K562 (cell line): Measurements from ENCODE around the gene GNGT2. TPM values are rescaled to one million over a fixed set of nuclear protein-coding genes. Genes with fewer than 3 reads are reported as not detected.
A peak's percentile ranks its signal among the peaks of the same experiment; 100 is the strongest.

Experiments used
- ARNT ChIP-seq, 2 experiments: fragments of 450-650 bp; IDR thresholded peaks; 2 replicates each; pipeline ENCODE4 v1.6.1; 2016; ENCODE audit warnings: mild to moderate bottlenecking in 1 of 2
- BACH1 ChIP-seq: fragments of 200-800 bp; sonication (Bioruptor generic); IDR thresholded peaks from 2 replicates; pipeline ENCODE4 v1.6.1; 2016; ENCODE audit warnings: missing genetic modification characterization, missing compliant biosample characterization
- CTCFL ChIP-seq: IDR thresholded peaks from 2 replicates; pipeline ENCODE4 v1.6.1; 2011; ENCODE audit warnings: borderline replicate concordance, low read depth, mild to moderate bottlenecking, moderate library complexity, low read length; ENCODE audit not compliant: insufficient read depth, poor library complexity, severe bottlenecking
- MED1 ChIP-seq: sonication (generic); formaldehyde crosslinking; IDR thresholded peaks from 2 replicates; pipeline ENCODE4 v1.8.1; 2023; ENCODE audit warnings: missing genetic modification reagents, borderline replicate concordance
- MYBL2 ChIP-seq, 2 experiments: fragments of 450-650 bp in 1 of 2; sonication (generic) in 1 of 2; formaldehyde crosslinking in 1 of 2; IDR thresholded peaks; 2 replicates each; pipeline versions ENCODE4 v1.6.1 to v1.8.1; 2017 to 2022; ENCODE audit warnings: borderline replicate concordance in 1 of 2, inconsistent platforms in 1 of 2, low read depth in 1 of 2, mild to moderate bottlenecking in 1 of 2, missing genetic modification reagents in 1 of 2, moderate library complexity in 1 of 2
- NR0B1 ChIP-seq: fragments of 450-650 bp; IDR thresholded peaks from one replicate; pipeline ENCODE4 v1.6.1; 2018; ENCODE audit warnings: mild to moderate bottlenecking, moderate library complexity; ENCODE audit not compliant: partially characterized antibody
- POU5F1 ChIP-seq: fragments of 150-350 bp; IDR thresholded peaks from 2 replicates; pipeline ENCODE4 v1.6.1; 2014; ENCODE audit warnings: borderline replicate concordance, low read length, low read depth, mild to moderate bottlenecking; ENCODE audit not compliant: partially characterized antibody
- PRDM10 ChIP-seq: fragments of 450-650 bp; IDR thresholded peaks from 2 replicates; pipeline ENCODE4 v1.6.1; 2018; ENCODE audit not compliant: partially characterized antibody
- SP1 ChIP-seq: sonication (generic); formaldehyde crosslinking; IDR thresholded peaks from 2 replicates; pipeline ENCODE4 v1.8.1; 2022; ENCODE audit warnings: mild to moderate bottlenecking, missing genetic modification reagents
- XRCC5 ChIP-seq: fragments of 200-400 bp; formaldehyde crosslinking; IDR thresholded peaks from 2 replicates; pipeline ENCODE4 v1.6.1; 2017; ENCODE audit warnings: low read depth, mild to moderate bottlenecking, low read length
- ZBTB9 ChIP-seq: fragments of 450-650 bp; formaldehyde crosslinking; IDR thresholded peaks from 2 replicates; pipeline ENCODE4 v1.4.0; 2020; ENCODE audit warnings: mild to moderate bottlenecking, moderate library complexity
- ZFP36 ChIP-seq: fragments of 150-350 bp; IDR thresholded peaks from 2 replicates; pipeline ENCODE4 v1.6.1; 2018; ENCODE audit warnings: low read length, low read depth; ENCODE audit not compliant: partially characterized antibody
- ZNF41 ChIP-seq: fragments of 250-450 bp; sonication (Bioruptor Pico); conservative IDR thresholded peaks from 2 replicates; pipeline ENCODE4 v1.4.0; 2020; ENCODE audit warnings: mild to moderate bottlenecking
- ZNF561 ChIP-seq: fragments of 450-650 bp; formaldehyde crosslinking; conservative IDR thresholded peaks from 2 replicates; pipeline ENCODE4 v1.4.0; 2020; ENCODE audit warnings: mild to moderate bottlenecking, moderate library complexity
- polyA plus RNA-seq, 8 experiments: library from polyadenylated mRNA; depleted of rRNA in 4 of 8; stranded (reverse) in 5 of 8; unstranded in 3 of 8; fragments of >200 nt; fragmentation: Nextera tagmentation in 2 of 8; fragmentation: Illumina TruSeq in 1 of 8; extraction: Ambion mirVana in 2 of 8; extraction: Trizol in 1 of 8; gene quantifications; 2 replicates each; pipeline versions ENCODE4 v1.2.1 to v1.2.3, GENCODE V29; 2011 to 2014; ENCODE audit warnings: inconsistent platforms in 1 of 8, missing spikeins in 1 of 8
- total RNA-seq, 7 experiments: library from RNA; depleted of rRNA in 6 of 7; stranded (reverse); fragments of >200 nt in 6 of 7; fragmentation: Illumina TruSeq in 2 of 7; extraction: Trizol in 2 of 7; gene quantifications; 2 replicates each; pipeline versions ENCODE4 v1.2.1 to v1.2.3, GENCODE V29; 2011 to 2021; ENCODE audit warnings: low replicate concordance in 1 of 7
- TF ChIP-seq, protein P1 (sequence below): fragments of 450-650 bp; IDR thresholded peaks from 2 replicates; pipeline ENCODE4 v1.6.1; 2018; ENCODE audit warnings: mild to moderate bottlenecking, low read depth; ENCODE audit not compliant: partially characterized antibody

The GNGT2 gene
- total and polyA plus RNA-seq, 9 of the 15 experiments (the other 6 are each of a cell fraction or from before 2014, with no cell fraction given), result not detected

GRCh38 chr17:49227436-49228261 lies 17.3 kb upstream of the GNGT2 start (continued):
- no peak for TF ChIP-seq PRDM10
- no peak for TF ChIP-seq ARNT (IDR thresholded peaks at IDR 0.05)
- no peak for TF ChIP-seq ZNF41 (CRISPR knock-in tag)
- TF ChIP-seq ZFP36, result no peak
- no peak for TF ChIP-seq SP1 (CRISPR knock-in tag)
- TF ChIP-seq, protein P1, sequence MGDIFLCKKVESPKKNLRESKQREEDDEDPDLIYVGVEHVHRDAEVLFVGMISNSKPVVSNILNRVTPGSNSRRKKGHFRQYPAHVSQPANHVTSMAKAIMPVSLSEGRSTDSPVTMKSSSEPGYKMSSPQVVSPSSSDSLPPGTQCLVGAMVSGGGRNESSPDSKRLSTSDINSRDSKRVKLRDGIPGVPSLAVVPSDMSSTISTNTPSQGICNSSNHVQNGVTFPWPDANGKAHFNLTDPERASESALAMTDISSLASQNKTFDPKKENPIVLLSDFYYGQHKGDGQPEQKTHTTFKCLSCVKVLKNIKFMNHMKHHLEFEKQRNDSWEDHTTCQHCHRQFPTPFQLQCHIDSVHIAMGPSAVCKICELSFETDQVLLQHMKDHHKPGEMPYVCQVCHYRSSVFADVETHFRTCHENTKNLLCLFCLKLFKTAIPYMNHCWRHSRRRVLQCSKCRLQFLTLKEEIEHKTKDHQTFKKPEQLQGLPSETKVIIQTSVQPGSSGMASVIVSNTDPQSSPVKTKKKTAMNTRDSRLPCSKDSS, result no peak
- TF ChIP-seq BACH1 (tag), result no peak
- TF ChIP-seq MED1 (CRISPR knock-in tag), result no peak
- no peak for TF ChIP-seq NR0B1
- TF ChIP-seq ZBTB9 (CRISPR knock-in tag), result no peak
- TF ChIP-seq MYBL2 (IDR thresholded peaks at IDR 0.05; ENCODE audit: low read depth), result no peak
- TF ChIP-seq MYBL2 (CRISPR knock-in tag; IDR thresholded peaks at IDR 0.05; ENCODE audit: borderline replicate concordance), result no peak
- no peak for TF ChIP-seq ZNF561
- no peak for TF ChIP-seq XRCC5
- TF ChIP-seq CTCFL, result peak; percentile 20
- TF ChIP-seq POU5F1, result no peak
